ENCODE measurements around the gene CKS1B.

The CKS1B gene

GRCh38 chr1:154945962-154946850 is 28.3 kb upstream of the CKS1B start:
- DNase-seq (ENCODE audit: low read depth, low spot score), result no peak

GRCh38 chr1:154948079-154948478 is 26.4 kb upstream of the CKS1B start:
- no peak for DNase-seq (ENCODE audit: low read depth, low spot score)

DNA sequence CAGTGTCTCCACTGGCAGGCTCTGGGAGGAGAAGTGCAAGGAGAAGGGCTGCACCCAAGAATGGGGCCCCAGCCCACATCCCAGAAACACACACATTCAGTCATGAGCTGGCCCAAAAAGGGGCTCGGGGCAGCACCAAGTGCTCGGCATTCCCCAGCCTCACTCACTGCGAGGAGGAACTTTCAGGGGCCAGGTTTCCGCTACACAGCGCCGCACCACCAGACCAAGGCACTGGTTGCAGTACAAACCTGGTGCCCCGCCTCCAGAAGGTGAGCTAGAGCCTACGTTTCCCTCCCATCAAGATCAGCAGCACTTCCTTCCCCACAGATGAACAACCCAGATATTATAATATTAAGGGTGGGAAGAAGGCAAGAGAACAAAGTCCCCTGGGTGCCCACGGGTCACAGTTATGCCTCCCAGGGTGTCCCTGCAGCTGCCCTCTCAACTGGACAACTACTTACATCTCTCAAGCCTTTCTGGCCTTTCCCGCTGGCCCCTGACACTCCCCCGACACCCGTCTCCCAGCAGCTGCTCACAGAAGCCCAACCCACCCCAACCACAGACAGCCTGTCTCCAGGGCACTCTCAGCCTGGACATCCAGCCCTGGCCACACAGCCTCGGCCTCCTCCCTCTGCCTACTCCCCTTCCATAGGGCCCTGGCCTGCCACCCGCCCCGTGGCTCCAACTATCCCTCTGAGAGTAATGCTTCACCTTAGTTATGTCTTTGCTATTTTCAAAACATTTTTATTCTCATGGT is 22.4 kb upstream of the CKS1B start:
- no peak for DNase-seq (ENCODE audit: low read depth, low spot score)

DNA sequence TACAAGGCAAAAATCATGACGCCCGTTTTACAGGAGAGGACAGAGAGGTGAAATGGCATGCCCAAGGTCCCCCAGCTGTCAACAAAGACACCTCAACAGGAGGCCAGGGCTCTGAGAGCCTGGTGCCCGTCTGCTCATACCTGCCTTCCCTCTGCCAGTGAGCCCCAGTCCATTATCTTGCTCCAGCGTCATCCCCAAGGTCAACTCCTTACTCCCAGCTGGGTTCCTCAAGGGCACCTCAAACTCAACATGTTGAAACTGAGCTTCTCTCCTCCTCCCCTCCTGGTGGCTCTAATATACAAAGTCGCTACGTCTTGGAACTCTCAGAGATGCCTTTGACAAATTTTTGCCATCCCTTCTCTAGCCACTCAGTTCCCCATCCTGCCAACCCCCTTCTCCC is 21.8 kb upstream of the CKS1B start:
- DNase-seq (ENCODE audit: low read depth, low spot score), result no peak

GRCh38 chr1:154953611-154954038 is 20.9 kb upstream of the CKS1B start:
- DNase-seq (ENCODE audit: low read depth, low spot score), result no peak

DNA sequence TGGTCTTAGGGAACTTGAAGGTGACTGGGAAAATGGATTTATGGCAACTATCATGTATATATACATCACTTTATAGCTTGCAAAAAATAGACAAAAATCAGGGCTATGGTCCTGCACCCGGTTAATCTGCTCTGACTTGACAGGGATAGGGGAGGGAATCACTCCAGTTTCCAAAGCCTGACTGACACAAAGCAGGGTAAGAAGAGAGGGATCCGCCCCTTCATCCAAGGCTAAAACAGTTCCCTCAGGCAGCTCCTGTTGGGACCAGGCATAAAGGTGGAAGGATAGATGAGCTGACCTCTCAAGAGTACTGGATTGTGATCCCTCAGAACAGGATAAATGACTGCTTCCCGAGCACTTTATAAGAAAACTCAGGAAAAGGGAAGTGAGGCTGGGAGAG is 19.9 kb upstream of the CKS1B start:
- no peak for DNase-seq (ENCODE audit: low read depth, low spot score)

- DNase-seq (ENCODE audit: low read depth, low spot score), result no peak
Observed at GRCh38 chr1:154955039-154955717, 19.3 kb upstream of the CKS1B start.

DNA sequence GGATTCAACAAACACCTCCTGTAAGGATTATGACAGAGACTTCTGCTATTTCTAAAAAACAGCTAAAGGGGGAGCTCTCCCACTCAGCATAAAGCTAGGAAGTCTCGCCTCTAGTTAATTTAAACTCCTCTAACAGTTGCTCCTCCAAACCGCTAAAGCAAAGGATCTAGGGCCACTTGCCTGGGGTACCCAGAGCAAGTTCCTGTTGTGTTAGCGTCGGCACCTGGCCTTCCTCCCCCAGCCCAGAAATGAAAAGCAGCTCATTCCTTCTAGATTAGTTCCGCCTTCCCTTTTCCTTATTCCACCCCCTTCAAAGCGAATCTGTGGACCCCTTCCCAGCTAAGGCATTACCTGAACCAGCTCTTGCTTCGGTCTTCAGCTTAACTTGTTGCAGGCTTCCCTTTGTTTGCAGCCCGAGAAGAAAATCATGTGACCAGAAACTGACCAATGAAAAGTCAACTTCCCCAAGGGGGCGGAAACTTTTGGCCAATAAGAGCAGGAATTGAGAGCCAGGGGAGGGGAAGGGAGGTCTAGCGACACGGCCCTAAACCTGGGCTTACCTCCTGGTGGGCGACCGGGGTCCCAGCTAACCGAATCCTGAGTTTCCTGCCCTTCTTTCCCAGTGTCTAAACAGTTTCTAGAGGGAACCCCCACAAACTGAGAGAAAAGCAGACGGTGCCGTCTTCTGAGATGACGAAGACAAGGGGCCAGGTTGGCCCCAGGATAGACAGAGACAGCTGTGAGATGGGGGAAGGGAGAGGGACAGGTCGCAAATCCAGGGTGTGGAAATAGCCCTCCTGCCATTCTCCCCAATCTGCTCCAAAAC is 18.6 kb upstream of the CKS1B start, which contains the start of gene PBXIP1:
Gene PBXIP1 (minus strand): TSS at position 382 of the 826 bp plus-strand sequence. CDS start 2,378 bp downstream, outside the sequence.
- DNase-seq (ENCODE audit: low read depth, low spot score), result no peak

DNA sequence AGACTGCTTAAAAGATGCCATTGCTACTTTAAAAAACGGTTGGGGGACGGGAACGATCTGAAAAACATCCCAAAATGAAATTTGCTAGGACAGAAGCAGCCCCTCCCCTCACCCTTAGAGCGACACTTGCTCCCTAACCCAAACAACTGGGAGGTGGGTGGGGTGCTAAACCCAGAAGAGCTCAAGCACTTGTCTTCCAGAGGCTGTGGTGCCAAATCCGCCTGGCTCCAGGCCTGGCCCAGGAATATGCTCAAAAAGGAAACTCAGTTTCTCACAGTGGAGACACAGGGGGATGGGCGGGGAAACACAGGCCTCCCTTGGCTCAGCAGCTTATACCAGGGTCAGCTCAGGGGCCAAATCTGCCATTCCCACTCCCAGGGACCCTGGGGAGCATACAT is 17.9 kb upstream of the CKS1B start:
- no peak for DNase-seq (ENCODE audit: low read depth, low spot score)

DNA sequence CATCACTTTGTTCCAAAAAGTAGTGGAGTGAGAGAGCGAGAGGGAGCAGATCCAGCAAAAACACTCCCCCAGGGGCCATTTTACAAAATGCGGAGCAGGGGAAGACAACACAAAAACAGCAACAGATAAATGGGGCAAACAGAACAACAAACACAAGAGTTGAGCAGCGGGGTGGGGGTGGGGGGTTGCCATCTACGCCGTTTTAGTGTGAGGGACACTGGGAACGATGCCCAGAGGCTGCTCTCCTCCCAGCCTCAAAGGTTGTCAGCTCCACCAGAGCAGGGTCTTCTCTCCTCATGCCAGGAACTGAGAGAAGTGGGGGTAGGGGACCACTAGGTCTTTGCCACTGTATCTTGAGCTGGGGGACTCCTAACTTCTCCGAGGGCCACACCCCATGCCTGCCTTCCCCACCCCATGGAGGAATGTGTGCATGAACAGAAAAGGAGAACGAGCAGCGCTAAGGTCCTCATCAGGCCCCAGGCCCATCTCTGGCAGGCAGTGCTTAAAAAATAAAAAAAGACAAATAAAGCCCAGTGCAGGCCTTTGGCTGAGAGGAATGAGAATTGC is 17.3 kb upstream of the CKS1B start:
- DNase-seq (ENCODE audit: low read depth, low spot score), result no peak

DNA sequence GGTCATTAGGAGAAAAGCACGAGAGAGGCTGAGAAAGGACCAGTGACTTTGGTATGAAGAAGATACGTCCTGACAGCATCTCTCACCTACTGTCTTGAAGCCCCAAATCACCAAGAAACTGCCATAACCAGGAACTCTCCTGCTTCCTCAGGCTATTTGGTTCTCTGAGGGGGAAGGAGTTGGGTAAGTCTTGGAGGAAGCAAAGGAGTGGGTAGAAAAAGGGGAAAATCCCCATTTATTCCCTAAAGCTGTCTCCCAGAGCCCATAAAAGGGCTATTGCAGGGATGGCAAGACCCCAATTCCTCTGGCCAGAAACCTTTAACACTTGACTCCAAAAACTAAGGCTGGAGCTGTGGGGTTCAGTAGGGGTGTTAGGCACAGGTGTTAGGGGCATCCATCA is 16.4 kb upstream of the CKS1B start:
- no peak for DNase-seq (ENCODE audit: low read depth, low spot score)

- DNase-seq (ENCODE audit: low read depth, low spot score), result no peak
Observed at GRCh38 chr1:154958681-154959425, 15.6 kb upstream of the CKS1B start.

GRCh38 chr1:154959426-154959780 is 15.1 kb upstream of the CKS1B start:
- no peak for DNase-seq (ENCODE audit: low read depth, low spot score)

DNA sequence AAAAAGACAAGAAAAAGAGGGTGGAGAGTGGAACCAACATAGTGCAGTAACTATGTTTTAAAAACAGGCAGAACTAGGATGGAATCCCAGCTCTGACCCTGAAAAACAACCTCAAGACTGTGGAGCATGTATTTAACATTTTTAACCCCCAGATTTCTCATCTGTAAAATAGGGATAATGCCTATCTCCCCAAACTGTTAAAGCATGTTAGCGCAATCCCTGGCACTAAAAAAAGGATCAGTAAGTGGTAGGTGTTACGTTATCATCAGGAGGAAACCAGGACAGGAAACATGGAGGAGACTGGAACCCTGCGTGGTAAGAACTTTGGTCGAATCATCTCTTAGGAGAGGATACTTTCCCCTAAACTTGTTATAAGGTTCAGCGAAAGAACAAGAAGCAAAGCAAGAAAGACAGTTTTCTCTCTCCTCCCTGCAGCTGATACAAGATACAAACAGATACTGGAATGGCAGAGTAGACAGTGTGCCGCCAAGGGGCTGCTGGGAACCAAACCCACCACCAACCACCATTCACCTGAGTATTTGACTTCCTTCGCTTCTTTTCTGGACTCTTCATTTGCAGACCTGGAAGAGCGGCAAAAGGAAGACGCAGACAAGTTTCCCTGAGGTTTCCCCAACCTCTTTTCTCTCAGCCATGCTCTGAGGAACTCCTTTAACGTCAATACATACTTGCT is 13.9 kb upstream of the CKS1B start:
- no peak for DNase-seq (ENCODE audit: low read depth, low spot score)

- DNase-seq (ENCODE audit: low read depth, low spot score), result no peak
Observed at GRCh38 chr1:154961207-154962155, 13.0 kb upstream of the CKS1B start, which contains the start of gene PYGO2. Gene PYGO2, minus strand, starts transcription at chr1:154961782. Its CDS starts 206 bp downstream, at chr1:154961576.

- no peak for DNase-seq (ENCODE audit: low read depth, low spot score)
Observed at GRCh38 chr1:154962156-154962749, 12.2 kb upstream of the CKS1B start.

DNA sequence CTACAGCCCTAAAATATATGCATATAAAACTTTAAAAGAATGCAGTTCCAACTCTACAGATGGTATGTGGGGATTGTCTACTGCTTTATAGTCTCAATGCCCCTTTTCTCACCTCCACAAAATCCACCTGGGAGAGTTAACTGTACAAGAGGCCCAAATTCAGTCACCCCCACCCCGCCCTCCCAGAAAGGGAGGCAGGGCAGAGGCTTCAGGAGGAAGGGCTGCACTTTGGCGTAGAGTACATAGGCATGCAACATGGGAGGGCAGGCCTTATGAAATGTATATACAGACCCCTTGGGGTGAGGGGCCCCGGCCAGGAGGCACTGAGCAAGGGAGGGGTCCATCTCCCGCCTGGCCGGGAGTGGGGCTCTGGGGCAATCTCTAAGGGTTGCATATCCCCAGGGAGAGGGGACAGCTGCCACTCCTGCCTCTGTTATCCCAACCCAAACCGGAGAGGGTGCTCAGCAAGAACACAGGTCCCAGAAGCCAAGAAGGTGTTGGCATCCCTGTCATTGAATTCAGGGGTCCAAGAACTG is 11.6 kb upstream of the CKS1B start:
- DNase-seq (ENCODE audit: low read depth, low spot score), result no peak

GRCh38 chr1:154963643-154964042 is 10.8 kb upstream of the CKS1B start:
- DNase-seq (ENCODE audit: low read depth, low spot score), result no peak

All from iPS DF 19.7 (cell line).